ENCODE data around the gene PABPC3.

- TF ChIP-seq CTCF (conservative IDR thresholded peaks at IDR 0.05; ENCODE audit: low read length) (no peak), EZH2phosphoT487 (IDR thresholded peaks at IDR 0.05; ENCODE audit: borderline replicate concordance, low read depth, low read length) (no peak)
Observed at GRCh38 chr13:25065974-25066770, 29.8 kb upstream of the PABPC3 start.
